ENCODE data around the gene YDJC. TPM values are rescaled to one million over a fixed set of nuclear protein-coding genes. Genes with fewer than 3 reads are reported as not detected.
"Not testable (repeated sequence)": the region's sequence is repeated elsewhere in the genome, so short reads cannot be mapped to it uniquely, and the experiment has no call there.

Gene YDJC
- total RNA-seq, 1 donor from 2014 or later: 15.7 TPM

DNA sequence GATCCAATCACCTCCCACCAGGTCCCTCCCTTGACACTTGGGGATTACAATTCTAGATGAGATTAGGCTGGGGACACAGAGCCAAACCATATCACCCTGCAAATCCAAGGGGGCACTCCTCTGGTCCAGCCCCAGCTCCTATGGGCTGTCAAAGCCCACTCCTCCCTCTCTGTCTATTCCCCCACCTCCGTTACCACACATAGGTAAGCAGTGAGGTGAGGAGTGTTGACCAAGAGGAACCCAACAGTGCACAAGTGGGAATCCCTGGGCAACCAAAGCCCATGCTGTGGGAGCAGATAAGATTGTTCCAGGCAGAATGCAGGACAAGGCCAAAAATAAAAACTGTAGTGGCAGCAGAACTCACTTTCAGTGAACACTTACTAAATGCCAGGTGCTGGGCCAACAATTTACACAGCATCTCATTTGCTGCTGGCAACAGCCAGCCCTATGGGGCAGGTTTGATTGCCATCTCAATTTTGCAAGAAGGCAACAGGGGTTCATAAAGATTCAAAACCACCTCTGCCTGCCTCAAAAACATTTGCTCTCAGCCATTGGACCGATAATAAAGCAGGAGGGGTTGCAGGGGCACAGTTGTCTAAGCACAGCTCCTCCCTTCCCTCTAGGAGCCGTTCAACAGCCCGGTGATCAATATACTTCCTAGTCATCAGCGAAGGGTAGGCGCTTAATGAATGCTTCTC, 21.1 kb upstream of the YDJC start:
- H3K4me3 Mint-ChIP-seq (ENCODE audit: unreplicated experiment): peak overlapping the region; percentile 90
- H3K36me3 Mint-ChIP-seq (ENCODE audit: unreplicated experiment): peaks cover 3% of the 10 kb centered on the region
- no peak for TF ChIP-seq CTCF (IDR thresholded peaks at IDR 0.05)
- H3K27me3 Mint-ChIP-seq (ENCODE audit: unreplicated experiment): no peaks in the 10 kb centered on the region
- no peak for DNase-seq (ENCODE audit: extremely low spot score, unreplicated experiment)
- peaks cover 15% of the 10 kb centered on the region for H3K4me1 Mint-ChIP-seq (ENCODE audit: unreplicated experiment)
- H3K27ac Mint-ChIP-seq (ENCODE audit: unreplicated experiment): peak overlapping the region; percentile 79
- no peaks in the 10 kb centered on the region for H3K9me3 Mint-ChIP-seq (ENCODE audit: unreplicated experiment)

DNA sequence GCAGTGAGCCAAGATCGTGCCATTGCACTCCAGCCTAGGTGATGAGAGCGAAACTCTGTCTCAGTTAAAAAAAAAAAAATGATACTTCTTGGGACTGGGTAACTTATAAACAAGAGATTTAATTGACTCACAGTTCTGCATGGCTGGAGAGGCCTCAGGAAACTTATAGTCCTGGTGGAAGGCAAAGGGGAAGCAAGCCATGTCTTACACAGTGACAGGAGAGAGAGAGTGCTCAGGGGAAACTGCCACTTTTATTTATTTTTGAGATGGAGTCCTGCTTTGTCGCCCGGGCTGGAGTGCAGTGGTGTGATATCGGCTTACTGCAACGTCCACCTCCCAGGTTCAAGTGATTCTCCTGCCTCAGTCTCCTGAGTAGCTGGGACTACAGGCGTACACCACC, 20.5 kb upstream of the YDJC start:
- H3K9me3 Mint-ChIP-seq (ENCODE audit: unreplicated experiment): no peaks in the 10 kb centered on the region
- DNase-seq (ENCODE audit: extremely low spot score, unreplicated experiment): no peak
- H3K27ac Mint-ChIP-seq (ENCODE audit: unreplicated experiment): no peak overlapping the region

DNA sequence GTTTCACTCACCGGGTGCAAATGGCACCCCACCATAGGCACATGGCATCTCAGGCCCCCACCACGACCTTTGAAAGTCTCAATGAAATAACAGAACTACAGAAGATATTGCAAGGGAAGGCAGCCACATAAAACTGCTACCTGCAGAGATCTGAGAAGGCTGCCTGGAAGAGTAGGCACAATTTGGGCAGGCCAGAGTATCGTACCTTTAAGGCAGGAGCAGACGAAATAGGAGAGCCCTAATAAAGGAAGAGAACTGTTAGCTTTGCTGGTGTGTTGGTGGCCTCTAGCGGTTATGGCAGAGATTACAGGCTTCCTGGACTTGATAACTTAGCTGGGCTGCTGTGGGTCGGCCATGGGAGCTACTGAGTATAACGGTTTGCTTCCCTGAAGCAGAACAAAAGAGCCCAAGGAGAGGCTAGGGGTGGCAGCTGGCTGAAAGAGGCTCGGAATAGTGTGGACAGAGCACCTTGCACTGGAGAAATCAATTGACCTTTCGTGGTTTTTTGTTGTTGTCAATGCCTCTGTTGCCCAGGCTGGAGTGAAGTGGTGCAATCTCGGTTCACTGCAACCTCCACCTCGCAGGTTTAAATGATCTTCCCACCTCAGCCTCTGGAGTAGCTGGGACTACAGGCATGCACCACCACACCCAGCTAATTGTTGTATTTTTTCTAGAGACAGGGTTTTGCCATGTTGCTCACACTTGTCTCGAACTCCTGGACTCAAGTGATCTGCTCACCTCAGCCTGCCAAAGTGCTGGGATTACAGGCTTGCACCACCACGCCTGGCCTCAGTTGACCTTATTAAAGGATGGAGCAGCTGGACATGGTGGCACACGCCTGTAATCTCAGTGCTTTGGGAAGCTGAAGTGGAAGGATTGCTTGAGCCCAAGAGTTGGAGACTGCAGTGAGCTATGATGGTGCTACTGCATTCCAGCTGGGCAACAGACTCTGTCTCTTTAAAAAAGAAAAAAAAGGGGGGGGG, 17.1 kb upstream of the YDJC start:
- peak; percentile 89 for DNase-seq (ENCODE audit: extremely low spot score, unreplicated experiment)
- Mint-ChIP-seq H3K27ac (ENCODE audit: unreplicated experiment) (no peak overlapping the region), H3K4me1 (ENCODE audit: unreplicated experiment) (peaks cover 21% of the 10 kb centered on the region), H3K9me3 (ENCODE audit: unreplicated experiment) (no peaks in the 10 kb centered on the region), H3K36me3 (ENCODE audit: unreplicated experiment) (peaks cover 3% of the 10 kb centered on the region), H3K4me3 (ENCODE audit: unreplicated experiment) (no peak overlapping the region), H3K27me3 (ENCODE audit: unreplicated experiment) (no peaks in the 10 kb centered on the region)
- peak; percentile 87 for TF ChIP-seq CTCF (IDR thresholded peaks at IDR 0.05)

More for the DNA sequence above, 20.5 kb upstream of the YDJC start:
- peaks cover 3% of the 10 kb centered on the region for H3K36me3 Mint-ChIP-seq (ENCODE audit: unreplicated experiment)
- peaks cover 15% of the 10 kb centered on the region for H3K4me1 Mint-ChIP-seq (ENCODE audit: unreplicated experiment)
- no peak overlapping the region for H3K4me3 Mint-ChIP-seq (ENCODE audit: unreplicated experiment)
- TF ChIP-seq CTCF (IDR thresholded peaks at IDR 0.05): no peak
- H3K27me3 Mint-ChIP-seq (ENCODE audit: unreplicated experiment): no peaks in the 10 kb centered on the region

DNA sequence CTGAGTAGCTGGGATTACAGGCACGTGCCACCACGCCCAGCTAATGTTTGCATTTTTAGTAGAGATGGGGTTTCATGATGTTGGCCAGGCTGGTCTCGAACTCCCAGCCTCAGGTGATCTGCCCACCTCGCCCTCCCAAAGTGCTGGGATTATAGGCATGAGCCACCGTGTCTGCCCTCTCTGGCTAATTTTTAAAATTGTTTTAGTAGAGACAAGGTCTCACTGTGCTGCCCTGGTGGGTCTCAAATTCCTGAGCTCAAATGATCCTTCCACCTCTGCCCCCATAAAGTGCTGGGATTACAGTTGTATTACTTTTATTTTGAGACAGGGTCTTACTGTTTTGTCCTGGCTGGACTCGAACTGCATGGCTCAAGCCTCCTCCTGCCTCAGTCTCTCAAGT, 15.7 kb upstream of the YDJC start:
- H3K4me3 Mint-ChIP-seq (ENCODE audit: unreplicated experiment); H3K36me3 Mint-ChIP-seq (ENCODE audit: unreplicated experiment): not testable (repeated sequence)

GRCh38 chr22:21643533-21644357, 13.9 kb upstream of the YDJC start:
- H3K4me3 Mint-ChIP-seq (ENCODE audit: unreplicated experiment): peak overlapping the region; percentile 86
- H3K4me1 Mint-ChIP-seq (ENCODE audit: unreplicated experiment): peaks cover 20% of the 10 kb centered on the region
- peak overlapping the region; percentile 64 for H3K27ac Mint-ChIP-seq (ENCODE audit: unreplicated experiment)
- H3K27me3 Mint-ChIP-seq (ENCODE audit: unreplicated experiment): no peaks in the 10 kb centered on the region
- no peak for TF ChIP-seq CTCF (IDR thresholded peaks at IDR 0.05)
- DNase-seq (ENCODE audit: extremely low spot score, unreplicated experiment): no peak
- H3K36me3 Mint-ChIP-seq (ENCODE audit: unreplicated experiment): peaks cover 3% of the 10 kb centered on the region
- H3K9me3 Mint-ChIP-seq (ENCODE audit: unreplicated experiment): no peaks in the 10 kb centered on the region

More for the DNA sequence above, 15.7 kb upstream of the YDJC start:
- not testable (repeated sequence) for DNase-seq (ENCODE audit: extremely low spot score, unreplicated experiment); H3K9me3 Mint-ChIP-seq (ENCODE audit: unreplicated experiment); H3K27ac Mint-ChIP-seq (ENCODE audit: unreplicated experiment); H3K27me3 Mint-ChIP-seq (ENCODE audit: unreplicated experiment)
- H3K4me1 Mint-ChIP-seq (ENCODE audit: unreplicated experiment): peaks cover 20% of the 10 kb centered on the region

All from osteocyte (in vitro differentiated cells).